Fibroblast of pulmonary artery (primary cell): ENCODE data around the gene MRPL43.

Experiments used
- DNase-seq: peaks from one replicate; pipeline ENCODE4 v3.0.0-alpha.2; 2010; ENCODE audit warnings: low read depth
- H3K4me3 ChIP-seq: replicated peaks from 2 replicates; pipeline ENCODE4 v1.5.1; 2011; ENCODE audit warnings: low read depth, mild to moderate bottlenecking, control low read depth, low read length, moderate library complexity
- TF ChIP-seq, protein P1 (sequence below): IDR thresholded peaks from 2 replicates; pipeline ENCODE4 v1.5.1; 2011; ENCODE audit warnings: mild to moderate bottlenecking, control low read depth, low read length, inconsistent platforms; ENCODE audit errors: missing control alignments

MRPL43 gene

DNA sequence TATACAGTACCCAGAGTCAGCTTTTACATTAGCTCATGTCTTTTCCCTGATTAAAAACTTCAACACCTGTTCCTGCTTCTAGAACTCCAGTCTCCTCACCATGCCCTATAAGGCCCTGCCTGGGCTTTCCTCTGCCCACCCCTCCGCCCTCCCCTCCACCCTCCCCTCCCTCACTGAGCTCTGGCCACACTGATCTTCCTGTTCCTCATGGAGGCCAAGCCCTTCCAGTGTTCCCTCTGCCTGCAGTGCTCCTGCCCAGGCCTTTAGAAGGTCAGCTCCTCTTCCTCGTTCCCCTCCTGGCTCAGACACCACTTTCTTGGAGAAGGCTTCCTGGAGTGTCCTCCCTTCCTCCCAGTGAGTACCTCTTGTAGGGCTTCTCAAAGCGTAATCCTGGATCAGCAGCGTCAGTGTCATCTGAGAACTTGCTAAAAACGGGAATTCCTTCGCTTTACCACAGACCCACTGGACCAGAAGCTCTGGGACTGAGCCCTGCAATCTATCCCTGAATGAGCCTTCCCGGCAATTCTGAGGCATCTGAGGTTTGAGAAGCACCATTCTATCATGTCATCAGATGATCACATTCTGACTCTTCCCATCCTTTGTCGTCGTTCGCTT, 39.9 kb upstream of the MRPL43 start:
- H3K4me3 ChIP-seq: no peak overlapping the region
- TF ChIP-seq, protein P1, sequence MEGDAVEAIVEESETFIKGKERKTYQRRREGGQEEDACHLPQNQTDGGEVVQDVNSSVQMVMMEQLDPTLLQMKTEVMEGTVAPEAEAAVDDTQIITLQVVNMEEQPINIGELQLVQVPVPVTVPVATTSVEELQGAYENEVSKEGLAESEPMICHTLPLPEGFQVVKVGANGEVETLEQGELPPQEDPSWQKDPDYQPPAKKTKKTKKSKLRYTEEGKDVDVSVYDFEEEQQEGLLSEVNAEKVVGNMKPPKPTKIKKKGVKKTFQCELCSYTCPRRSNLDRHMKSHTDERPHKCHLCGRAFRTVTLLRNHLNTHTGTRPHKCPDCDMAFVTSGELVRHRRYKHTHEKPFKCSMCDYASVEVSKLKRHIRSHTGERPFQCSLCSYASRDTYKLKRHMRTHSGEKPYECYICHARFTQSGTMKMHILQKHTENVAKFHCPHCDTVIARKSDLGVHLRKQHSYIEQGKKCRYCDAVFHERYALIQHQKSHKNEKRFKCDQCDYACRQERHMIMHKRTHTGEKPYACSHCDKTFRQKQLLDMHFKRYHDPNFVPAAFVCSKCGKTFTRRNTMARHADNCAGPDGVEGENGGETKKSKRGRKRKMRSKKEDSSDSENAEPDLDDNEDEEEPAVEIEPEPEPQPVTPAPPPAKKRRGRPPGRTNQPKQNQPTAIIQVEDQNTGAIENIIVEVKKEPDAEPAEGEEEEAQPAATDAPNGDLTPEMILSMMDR: no peak
- no peak for DNase-seq

DNA sequence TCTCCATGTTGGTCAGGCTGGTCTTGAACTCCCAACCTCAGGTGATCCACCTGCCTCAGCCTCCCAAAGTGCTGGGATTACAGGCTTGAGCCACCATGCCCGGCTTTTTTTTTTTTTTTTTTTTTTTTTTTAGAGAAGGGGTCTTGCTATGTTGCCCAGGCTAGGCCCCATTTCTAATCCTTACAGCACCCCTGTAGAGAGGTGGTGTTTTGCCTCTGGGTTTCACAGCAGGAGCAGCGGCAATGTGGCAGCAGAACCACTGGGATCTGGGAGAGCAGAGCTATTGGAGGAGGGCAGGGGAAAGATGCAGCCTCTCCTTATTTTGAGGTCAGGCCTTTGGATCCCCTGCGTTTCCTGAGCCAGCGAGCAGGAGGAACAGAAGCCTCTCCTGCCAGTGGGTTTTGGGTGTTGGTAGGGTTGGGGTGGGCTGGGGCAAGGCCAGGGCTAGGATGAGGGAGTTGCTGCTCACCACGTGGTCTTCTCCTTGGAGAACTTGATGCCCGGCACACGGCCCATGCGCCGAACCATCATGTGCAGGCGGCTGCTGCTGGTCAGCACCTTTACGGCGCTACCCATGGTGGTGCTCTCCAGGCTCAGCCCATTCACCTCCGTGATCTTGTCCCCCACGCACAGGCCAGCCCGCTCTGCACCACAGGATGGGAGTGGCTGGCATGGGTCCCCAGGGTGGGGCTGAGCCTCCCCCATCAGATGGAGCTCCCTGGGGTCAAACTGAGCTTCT, 35.8 kb upstream of the MRPL43 start:
- TF ChIP-seq, protein P1: no peak
- no peak overlapping the region for H3K4me3 ChIP-seq
- no peak for DNase-seq

- no peak overlapping the region for H3K4me3 ChIP-seq
- TF ChIP-seq, protein P1: no peak
- no peak for DNase-seq
Measured at GRCh38 chr10:101021692-101022251, 34.5 kb upstream of the MRPL43 start.

GRCh38 chr10:101021239-101021638, 33.9 kb upstream of the MRPL43 start:
- no peak for DNase-seq
- TF ChIP-seq, protein P1: no peak
- no peak overlapping the region for H3K4me3 ChIP-seq

GRCh38 chr10:101020427-101021075, 33.3 kb upstream of the MRPL43 start:
- no peak overlapping the region for H3K4me3 ChIP-seq
- no peak for DNase-seq

GRCh38 chr10:101019440-101019703, 32.1 kb upstream of the MRPL43 start:
- no peak for DNase-seq
- H3K4me3 ChIP-seq: no peak overlapping the region
- TF ChIP-seq, protein P1: no peak

More at GRCh38 chr10:101020427-101021075, 33.3 kb upstream of the MRPL43 start:
- TF ChIP-seq, protein P1: no peak
